ENCODE results near the gene HSPB6.
"Not testable (repeated sequence)": the region's sequence is repeated elsewhere in the genome, so short reads cannot be mapped to it uniquely, and the experiment has no call there.

The HSPB6 gene

DNA sequence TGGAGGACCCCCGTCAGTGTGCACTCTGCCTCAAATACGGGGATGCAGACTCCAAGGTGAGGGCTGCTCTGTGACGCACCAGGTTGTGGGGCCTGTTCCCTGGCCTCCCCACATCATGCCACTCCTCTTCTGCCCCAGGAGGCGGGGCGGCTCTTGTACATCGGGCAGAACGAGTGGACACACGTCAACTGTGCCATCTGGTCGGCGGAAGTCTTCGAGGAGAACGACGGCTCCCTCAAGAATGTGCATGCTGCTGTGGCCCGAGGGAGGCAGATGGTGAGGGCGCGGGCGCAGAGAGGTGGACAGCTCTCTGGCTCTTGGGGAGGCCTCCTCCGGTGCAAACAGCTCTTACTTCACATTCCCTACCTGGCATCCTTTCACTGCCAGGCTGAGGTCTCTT, 27.8 kb downstream of the HSPB6 start:
- DNase-seq: no peak

GRCh38 chr19:35727956-35728706, 28.7 kb downstream of the HSPB6 start:
- DNase-seq: no peak

GRCh38 chr19:35727053-35727955, 29.5 kb downstream of the HSPB6 start:
- no peak for DNase-seq

GRCh38 chr19:35725216-35725861, 31.5 kb downstream of the HSPB6 start:
- DNase-seq: no peak

DNA sequence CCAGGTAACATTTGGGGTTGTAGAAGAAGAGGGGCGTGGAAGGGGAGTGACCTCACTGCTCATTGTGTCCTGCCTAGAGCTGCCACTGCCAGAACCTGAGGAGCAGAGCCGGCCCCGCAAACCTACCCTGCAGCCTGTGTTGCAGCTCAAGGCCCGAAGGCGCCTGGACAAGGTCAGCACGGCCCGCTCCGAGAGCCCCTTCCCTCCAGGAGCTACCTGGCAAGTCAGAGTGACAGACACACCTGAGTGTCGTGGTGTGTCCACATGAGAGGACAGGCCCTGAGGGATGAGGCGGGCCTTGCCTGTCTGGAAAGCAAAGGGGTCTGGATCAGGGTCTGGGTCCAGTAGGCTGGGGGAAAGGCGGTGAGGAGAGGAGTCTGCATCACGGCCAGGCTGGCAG, 32.3 kb downstream of the HSPB6 start:
- DNase-seq: no peak

GRCh38 chr19:35724132-35724531, 32.7 kb downstream of the HSPB6 start:
- DNase-seq: not testable (repeated sequence)

- no peak for DNase-seq
Observed at GRCh38 chr19:35723671-35724070, 33.2 kb downstream of the HSPB6 start.

DNA sequence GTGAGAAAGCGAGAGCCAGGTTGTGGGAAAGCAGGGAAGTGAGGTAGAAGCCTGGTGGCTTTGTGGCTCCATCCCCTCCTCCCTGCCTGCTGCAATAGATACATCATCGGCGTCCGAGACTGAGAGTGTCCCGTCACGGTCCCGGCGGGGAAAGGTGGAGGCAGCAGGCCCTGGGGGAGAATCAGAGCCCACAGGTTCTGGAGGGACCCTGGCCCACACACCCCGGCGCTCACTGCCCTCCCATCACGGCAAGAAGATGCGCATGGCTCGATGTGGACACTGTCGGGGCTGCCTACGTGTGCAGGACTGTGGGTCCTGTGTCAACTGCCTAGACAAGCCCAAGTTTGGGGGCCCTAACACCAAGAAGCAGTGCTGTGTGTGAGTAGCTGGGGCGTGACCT, 33.9 kb downstream of the HSPB6 start:
- DNase-seq: no peak

DNA sequence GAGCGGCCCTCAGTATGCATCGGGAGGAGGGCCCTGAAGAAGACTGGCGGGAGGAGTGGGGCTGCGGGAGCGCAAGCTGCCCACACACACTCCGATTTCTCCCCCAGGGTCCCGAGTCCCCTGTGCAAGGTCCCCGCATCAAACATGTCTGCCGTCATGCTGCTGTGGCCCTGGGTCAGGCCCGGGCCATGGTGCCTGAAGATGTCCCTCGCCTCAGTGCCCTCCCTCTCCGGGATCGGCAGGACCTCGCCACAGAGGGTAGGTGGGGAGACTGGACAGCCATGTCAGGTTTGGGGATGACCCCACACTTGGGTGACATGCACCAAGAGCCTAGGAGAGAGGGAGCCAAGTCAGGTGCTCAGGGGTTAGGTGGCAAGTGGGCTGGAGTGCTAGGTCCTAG, 34.4 kb downstream of the HSPB6 start:
- DNase-seq: no peak

- DNase-seq: no peak
Observed at GRCh38 chr19:35721374-35721773, 35.5 kb downstream of the HSPB6 start.

DNA sequence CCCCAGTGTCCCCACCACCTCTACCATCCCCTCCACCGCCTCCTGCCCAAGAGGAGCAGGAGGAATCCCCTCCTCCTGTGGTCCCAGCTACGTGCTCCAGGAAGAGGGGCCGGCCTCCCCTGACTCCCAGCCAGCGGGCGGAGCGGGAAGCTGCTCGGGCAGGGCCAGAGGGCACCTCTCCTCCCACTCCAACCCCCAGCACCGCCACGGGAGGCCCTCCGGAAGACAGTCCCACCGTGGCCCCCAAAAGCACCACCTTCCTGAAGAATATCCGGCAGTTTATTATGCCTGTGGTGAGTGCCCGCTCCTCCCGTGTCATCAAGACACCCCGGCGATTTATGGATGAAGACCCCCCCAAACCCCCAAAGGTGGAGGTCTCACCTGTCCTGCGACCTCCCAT, 36.2 kb downstream of the HSPB6 start:
- DNase-seq: no peak

- no peak for DNase-seq
Observed at GRCh38 chr19:35720163-35720524, 36.7 kb downstream of the HSPB6 start.

- no peak for DNase-seq
Observed at GRCh38 chr19:35719402-35720162, 37.2 kb downstream of the HSPB6 start.

DNA sequence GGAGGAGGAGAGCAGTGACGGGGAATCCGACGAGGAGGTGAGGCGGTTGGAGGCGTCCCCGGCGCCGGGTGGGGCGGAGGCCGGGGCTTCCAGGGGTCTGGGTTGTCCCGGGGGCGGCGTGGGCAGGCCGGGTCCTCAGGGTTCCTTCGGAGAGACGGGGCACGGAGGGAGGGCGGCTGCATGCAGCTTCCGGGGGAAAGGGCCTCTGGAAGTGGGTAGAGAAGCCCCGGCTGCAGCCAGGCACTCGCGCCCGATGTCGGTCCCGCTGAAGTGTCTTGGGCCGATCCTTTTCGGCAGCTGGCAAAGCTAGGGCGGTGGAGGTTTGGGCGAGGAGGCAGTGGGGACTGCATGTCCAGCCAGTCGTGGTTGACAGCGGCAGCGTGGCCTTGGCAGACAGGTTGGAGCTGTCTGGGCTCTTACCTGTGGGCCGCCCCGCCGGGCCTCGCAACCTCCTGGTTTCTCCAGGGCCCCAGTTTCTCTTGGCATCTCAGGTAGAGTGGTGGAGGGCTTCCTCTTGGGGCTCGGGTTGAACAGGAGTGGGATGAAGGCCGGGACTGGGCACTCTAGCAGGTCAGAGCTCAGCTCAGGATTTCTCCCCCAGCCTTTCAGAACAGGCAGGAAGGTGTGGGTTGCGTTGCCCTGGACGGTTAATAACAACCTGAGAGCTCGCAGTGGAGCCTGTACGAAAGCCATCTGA, 38.3 kb downstream of the HSPB6 start:
- DNase-seq: peak; percentile 29

DNA sequence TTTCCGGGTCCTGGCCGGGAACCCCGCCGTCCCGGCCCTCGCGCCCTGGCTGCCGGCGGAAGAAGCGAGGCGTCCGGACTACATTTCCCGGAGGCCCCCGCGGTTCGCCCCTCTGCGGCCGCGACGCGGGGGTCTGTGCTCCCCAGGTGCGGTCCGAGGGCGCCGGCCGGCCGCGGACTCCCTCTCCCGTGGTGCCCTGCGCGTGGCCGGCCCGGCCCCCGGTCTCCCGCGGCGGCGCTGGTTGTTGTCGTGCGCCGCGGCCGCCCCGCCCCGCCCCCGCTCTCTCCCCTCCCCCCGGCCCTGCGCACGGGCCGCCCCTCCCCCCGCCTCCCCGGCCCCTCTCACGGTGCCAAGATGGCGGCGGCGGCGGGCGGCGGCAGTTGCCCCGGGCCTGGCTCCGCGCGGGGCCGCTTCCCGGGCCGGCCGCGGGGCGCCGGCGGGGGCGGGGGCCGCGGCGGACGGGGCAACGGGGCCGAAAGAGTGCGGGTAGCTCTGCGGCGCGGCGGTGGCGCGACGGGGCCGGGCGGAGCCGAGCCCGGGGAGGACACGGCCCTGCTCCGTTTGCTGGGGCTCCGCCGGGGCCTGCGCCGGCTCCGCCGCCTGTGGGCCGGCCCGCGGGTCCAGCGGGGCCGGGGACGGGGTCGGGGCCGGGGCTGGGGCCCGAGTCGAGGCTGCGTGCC, 39.0 kb downstream of the HSPB6 start, which contains the start of gene KMT2B:
KMT2B (plus strand) TSS at position 339 of the 680 bp plus-strand sequence; CDS start at position 355, 16 bp downstream.
- peak; percentile 65 for DNase-seq

DNA sequence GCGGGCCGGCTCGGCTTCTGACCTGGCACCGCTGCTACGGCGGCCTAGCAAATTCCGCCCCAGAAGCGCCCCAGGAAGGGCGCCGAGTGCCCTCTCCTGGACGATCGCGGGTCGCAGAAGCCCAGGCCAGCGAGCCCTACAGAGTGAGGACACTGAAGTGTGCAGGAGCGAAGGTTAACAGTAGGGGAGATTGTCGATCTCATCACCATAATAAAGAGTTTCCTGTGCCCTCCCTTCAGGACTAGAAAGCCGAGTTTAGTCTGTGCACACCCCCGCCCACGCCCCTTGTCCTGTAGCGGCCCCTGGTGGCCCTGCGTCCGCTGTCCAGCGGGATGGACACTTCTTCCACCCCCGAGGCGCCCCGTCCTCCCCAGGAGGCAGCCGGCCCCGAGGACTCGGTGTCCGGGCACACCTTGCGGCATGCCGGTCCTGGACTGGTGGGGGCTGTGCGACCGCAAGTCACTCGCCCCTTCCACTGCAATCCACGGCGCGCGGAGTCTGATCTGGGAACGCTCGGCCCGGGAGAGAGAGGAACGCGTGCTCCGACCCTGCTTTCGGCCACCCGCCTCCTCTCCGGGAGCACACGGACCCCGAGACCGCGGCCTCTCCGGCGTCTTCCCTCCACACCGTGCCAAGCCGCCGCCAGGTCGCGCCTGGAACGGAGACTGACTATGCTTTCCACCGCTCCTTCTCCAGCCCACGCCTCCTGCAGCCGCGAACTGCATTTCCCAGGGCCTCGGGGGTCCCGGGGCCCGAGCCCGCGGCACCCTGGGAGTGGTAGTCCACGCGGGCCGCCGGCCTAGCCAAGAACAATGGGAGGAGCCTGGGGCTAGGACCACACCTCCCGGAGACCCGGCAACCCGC, 39.8 kb downstream of the HSPB6 start:
- DNase-seq: peak; percentile 83

- DNase-seq: peak; percentile 49
Observed at GRCh38 chr19:35715981-35716800, 40.6 kb downstream of the HSPB6 start.

DNA sequence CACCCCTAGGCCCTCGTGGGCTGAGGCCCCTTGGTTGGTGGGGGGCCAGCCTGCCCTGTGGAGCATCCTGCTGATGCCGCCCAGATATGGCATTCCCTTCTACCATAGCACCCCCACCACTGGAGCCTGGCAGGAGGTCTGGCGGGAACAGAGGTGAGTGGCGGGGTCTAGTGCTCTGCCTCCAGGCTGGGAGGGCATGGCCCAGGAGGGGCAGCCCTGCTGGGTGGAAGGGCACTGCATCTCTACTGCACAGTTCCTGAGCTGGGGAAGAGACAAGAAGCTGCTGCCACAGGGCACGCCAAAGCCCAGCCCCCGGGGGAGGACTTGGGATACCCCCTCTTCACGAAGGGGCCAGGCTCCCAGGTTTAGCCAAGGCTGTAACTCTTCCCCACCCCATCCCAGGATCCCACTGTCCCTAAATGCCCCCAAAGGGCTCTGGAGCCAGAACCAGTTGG, 41.4 kb downstream of the HSPB6 start:
- DNase-seq: no peak

- DNase-seq: no peak
Observed at GRCh38 chr19:35714601-35715354, 42.1 kb downstream of the HSPB6 start.
